AG10803 (cell line): ENCODE data around the gene NCR2.

Experiments used
- DNase-seq: peaks from one replicate; pipeline ENCODE4 v3.0.0; 2010; ENCODE audit warnings: low read depth
- H3K4me3 ChIP-seq: 2 replicates; pipeline ENCODE4 v1.5.1; 2011; ENCODE audit warnings: mild to moderate bottlenecking, low read length, control low read depth
- TF ChIP-seq, protein P1 (sequence below): conservative IDR thresholded peaks from 2 replicates; pipeline ENCODE4 v1.5.1; 2011; ENCODE audit warnings: mild to moderate bottlenecking, low read length, control low read depth, inconsistent platforms

The NCR2 gene

DNA sequence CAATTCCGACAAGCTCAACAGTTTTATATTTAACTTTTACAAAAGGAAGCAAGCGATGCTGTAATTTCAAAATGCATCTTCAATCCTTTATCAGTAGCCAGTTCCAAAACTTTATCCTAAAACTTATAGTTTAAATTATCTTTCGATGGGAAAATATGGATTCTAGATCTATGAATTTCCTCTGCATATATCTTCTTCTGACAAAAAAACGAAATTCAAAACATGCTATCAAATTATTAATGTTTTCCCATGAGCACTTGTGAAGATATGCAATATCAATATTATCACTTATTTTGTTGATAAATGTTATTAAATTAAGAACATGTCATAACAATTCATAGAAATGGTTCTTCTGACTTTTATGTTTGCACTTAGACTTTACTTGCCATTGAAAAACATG is 2.3 kb downstream of the NCR2 start:
- TF ChIP-seq, protein P1, sequence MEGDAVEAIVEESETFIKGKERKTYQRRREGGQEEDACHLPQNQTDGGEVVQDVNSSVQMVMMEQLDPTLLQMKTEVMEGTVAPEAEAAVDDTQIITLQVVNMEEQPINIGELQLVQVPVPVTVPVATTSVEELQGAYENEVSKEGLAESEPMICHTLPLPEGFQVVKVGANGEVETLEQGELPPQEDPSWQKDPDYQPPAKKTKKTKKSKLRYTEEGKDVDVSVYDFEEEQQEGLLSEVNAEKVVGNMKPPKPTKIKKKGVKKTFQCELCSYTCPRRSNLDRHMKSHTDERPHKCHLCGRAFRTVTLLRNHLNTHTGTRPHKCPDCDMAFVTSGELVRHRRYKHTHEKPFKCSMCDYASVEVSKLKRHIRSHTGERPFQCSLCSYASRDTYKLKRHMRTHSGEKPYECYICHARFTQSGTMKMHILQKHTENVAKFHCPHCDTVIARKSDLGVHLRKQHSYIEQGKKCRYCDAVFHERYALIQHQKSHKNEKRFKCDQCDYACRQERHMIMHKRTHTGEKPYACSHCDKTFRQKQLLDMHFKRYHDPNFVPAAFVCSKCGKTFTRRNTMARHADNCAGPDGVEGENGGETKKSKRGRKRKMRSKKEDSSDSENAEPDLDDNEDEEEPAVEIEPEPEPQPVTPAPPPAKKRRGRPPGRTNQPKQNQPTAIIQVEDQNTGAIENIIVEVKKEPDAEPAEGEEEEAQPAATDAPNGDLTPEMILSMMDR = no peak
- H3K4me3 ChIP-seq = no peak overlapping the region
- no peak for DNase-seq

DNA sequence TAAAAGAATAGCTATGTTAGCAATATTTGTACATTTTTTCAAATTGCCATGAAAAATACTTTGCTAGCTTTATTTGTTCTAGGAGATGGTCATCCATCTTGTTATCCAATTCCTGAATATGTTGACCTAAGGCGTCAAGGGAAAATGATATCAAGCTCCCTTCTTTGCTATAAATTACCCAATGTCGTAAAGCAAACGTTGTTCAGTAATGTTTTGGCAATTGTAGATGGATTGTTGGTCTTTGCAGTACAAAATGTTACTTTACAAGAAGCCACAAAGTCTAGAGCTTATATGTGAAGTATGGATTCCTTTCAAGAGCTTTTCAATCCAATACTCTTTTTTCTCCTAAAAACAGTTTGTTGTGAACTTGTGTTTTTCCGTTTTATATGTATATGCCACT is 3.3 kb downstream of the NCR2 start:
- no peak for DNase-seq
- H3K4me3 ChIP-seq = no peak overlapping the region

DNA sequence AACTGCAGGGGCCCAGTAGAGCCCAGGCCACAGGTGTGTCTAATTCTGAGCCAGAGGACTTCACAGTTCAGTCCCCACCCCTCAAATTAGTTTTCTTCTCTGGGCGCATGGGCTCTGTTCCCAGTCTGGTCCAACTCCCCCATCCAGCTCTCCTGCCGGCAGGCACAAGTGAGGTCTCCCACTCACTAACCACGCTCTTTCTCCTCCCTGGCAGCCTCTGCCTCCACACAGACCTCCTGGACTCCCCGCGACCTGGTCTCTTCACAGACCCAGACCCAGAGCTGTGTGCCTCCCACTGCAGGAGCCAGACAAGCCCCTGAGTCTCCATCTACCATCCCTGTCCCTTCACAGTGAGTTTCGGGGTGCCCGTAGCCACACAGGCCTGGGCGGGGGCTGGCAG is 6.2 kb downstream of the NCR2 start:
- H3K4me3 ChIP-seq = no peak overlapping the region
- TF ChIP-seq, protein P1 = no peak
- no peak for DNase-seq

More for the DNA sequence above, 3.3 kb downstream of the NCR2 start:
- TF ChIP-seq, protein P1 = no peak

DNA sequence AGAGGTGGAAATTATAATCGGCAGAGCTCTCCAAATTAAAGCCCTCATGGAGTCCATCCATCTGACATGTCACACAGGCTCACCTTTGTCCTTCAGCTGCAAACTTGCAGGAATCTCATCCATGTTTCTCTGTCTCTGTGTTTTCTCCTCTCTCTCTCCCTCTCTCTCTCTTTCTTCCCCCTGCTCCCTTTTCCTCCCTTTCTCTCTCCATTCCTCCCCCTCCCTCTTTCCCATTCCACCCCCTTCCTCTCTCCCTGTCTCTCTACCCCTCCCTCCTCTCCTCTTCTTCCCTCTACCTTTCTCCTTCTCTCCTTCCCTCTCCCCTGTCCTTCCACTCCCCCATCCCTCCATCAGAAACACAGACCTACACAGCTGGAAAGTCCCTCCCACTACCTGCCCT is 6.8 kb downstream of the NCR2 start:
- TF ChIP-seq, protein P1 = no peak
- DNase-seq = no peak
- no peak overlapping the region for H3K4me3 ChIP-seq

DNA sequence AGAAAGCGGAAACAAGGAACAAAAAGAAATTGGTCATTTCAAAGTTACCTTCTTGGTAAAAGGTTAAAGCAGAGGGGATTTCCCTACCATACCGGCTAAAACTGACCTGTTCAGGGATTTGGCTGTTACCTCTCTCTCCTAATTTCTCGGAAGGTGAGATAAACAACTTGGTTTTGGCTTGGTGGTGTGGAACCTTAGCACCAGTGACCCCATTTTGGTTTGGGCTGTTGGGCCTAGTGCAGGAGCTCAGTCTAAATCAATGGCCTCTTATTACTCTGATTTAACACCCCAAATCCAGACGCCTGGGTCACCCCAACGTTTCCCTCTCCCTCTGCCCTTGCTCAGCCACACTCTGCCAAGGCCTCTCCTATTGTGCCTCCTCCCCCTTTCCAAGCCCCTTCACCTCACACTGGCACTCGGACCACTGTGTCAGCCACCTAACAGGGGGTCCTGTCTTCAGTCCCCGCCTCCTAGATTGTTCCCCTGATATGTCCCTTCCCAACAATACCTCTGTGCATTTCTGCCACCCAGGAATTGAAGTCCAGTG is 8.3 kb downstream of the NCR2 start:
- DNase-seq = no peak
- no peak overlapping the region for H3K4me3 ChIP-seq
- TF ChIP-seq, protein P1 = no peak

DNA sequence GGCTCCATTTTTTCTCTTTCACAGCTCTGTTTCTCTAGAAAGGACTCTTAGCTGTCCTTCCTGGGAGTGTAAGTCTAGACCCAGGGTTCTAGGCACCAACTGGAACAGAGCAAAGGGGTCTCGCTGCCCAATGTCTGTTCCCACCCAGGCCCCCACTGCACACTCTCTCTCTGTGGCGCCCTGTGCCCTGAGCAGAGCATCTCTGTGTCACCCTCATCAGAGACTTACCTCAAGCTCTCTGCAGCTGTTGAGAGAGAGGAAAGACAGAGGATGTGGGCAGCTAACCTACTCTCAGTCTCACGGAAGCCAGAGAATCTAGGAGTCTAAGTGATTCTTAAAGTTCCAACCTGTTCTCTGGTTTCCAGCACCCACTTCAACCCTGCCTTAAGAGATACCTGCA is 9.5 kb downstream of the NCR2 start:
- TF ChIP-seq, protein P1 = no peak
- H3K4me3 ChIP-seq = no peak overlapping the region
- no peak for DNase-seq

DNA sequence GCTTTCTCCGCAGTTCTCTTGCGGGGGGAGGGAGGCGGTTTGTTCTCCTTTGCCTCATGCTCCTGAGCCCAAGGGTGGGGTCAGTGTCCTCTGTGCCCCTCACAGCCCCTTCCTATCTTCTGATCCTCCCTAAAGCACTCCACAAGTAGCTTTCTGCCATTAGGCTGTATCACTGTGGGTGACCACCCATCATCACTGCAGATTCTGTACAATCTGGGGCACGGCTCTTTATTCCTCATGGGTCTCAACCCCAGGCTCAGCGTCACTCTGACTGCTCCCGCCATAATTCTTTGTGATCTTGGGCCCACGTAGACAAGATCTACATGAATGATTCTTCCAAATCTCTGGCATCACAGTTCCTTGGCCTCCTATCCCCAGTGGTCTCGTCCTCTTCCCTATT is 10.5 kb downstream of the NCR2 start:
- DNase-seq = no peak
- H3K4me3 ChIP-seq = no peak overlapping the region
- TF ChIP-seq, protein P1 = no peak
